K562 (cell line): ENCODE measurements around the gene SMARCB1. TPM values are rescaled to one million over a fixed set of nuclear protein-coding genes. Genes with fewer than 3 reads are reported as not detected.

Source experiments
- EP300 ChIP-seq: IDR thresholded peaks from 2 replicates; pipeline ENCODE4 v1.6.1; 2012; ENCODE audit warnings: low read length, improper control_type of control experiment
- FOXM1 ChIP-seq, 2 experiments: fragments of 450-650 bp in 1 of 2; sonication (generic) in 1 of 2; formaldehyde crosslinking in 1 of 2; IDR thresholded peaks; 2 replicates each; pipeline versions ENCODE4 v1.6.1 to v1.9.0; 2017 to 2022; ENCODE audit warnings: low read depth in 2 of 2, mild to moderate bottlenecking in 2 of 2, missing genetic modification reagents in 1 of 2, moderate library complexity in 1 of 2
- FOXP1 ChIP-seq: sonication (generic); formaldehyde crosslinking; IDR thresholded peaks from 2 replicates; pipeline ENCODE4 v1.8.0; 2022; ENCODE audit warnings: mild to moderate bottlenecking, missing genetic modification reagents
- NCOR1 ChIP-seq: fragments of 450-650 bp; IDR thresholded peaks from 2 replicates; pipeline ENCODE4 v1.6.1; 2016; ENCODE audit warnings: mild to moderate bottlenecking, moderate library complexity
- NRF1 ChIP-seq, 2 experiments: fragments of 450-650 bp; IDR thresholded peaks in 1 of 2; conservative IDR thresholded peaks in 1 of 2; 2 replicates each; pipeline ENCODE4 v1.6.1; 2014; ENCODE audit warnings: mild to moderate bottlenecking in 2 of 2
- PML ChIP-seq: IDR thresholded peaks from 2 replicates; pipeline ENCODE4 v1.6.1; 2012; ENCODE audit warnings: low read length, inconsistent platforms
- RB1 ChIP-seq: fragments of 450-650 bp; IDR thresholded peaks from 2 replicates; pipeline ENCODE4 v1.6.1; 2017; ENCODE audit warnings: low read depth, mild to moderate bottlenecking
- RBBP5 ChIP-seq: fragments of 200-600 bp; sonication (generic); IDR thresholded peaks from 2 replicates; pipeline ENCODE4 v1.6.1; 2012; ENCODE audit warnings: borderline replicate concordance, mild to moderate bottlenecking, low read length, control low read depth, inconsistent platforms; ENCODE audit not compliant: insufficient read depth, poor library complexity, severe bottlenecking
- RBFOX2 ChIP-seq: fragments of 200-400 bp; formaldehyde crosslinking; IDR thresholded peaks from 2 replicates; pipeline ENCODE4 v1.6.1; 2017; ENCODE audit warnings: low read depth, mild to moderate bottlenecking, low read length, moderate library complexity
- SAFB2 ChIP-seq: fragments of 200-400 bp; formaldehyde crosslinking; IDR thresholded peaks from 2 replicates; pipeline ENCODE4 v1.6.1; 2018; ENCODE audit warnings: borderline replicate concordance, low read length, low read depth, moderate library complexity; ENCODE audit not compliant: severe bottlenecking
- SLC30A9 ChIP-seq: fragments of 250-450 bp; sonication (Bioruptor Pico); IDR thresholded peaks from 2 replicates; pipeline ENCODE4 v1.8.0; 2022; ENCODE audit warnings: mild to moderate bottlenecking, moderate library complexity
- SREBF2 ChIP-seq: sonication (generic); formaldehyde crosslinking; IDR thresholded peaks from 2 replicates; pipeline ENCODE4 v1.4.0; 2020; ENCODE audit warnings: mild to moderate bottlenecking, missing genetic modification reagents
- TAF7 ChIP-seq: fragments of 450-650 bp; IDR thresholded peaks from 2 replicates; pipeline ENCODE4 v1.6.1; 2016; ENCODE audit warnings: missing genetic modification characterization, missing compliant biosample characterization
- TBP ChIP-seq: optimal IDR thresholded peaks from 2 replicates; pipeline ENCODE3; 2011; ENCODE audit warnings: low read depth, low read length, improper control_type of control experiment
- ZNF212 ChIP-seq: fragments of 450-650 bp; formaldehyde crosslinking; IDR thresholded peaks from 2 replicates; pipeline ENCODE4 v1.4.0; 2020; ENCODE audit warnings: mild to moderate bottlenecking
- ZNF668 ChIP-seq: fragments of 250-450 bp; sonication (Bioruptor Pico); IDR thresholded peaks from 2 replicates; pipeline ENCODE4 v1.8.0; 2022; ENCODE audit warnings: mild to moderate bottlenecking, inconsistent platforms
- ZNF707 ChIP-seq: fragments of 250-450 bp; sonication (Bioruptor Pico); conservative IDR thresholded peaks from 2 replicates; pipeline ENCODE4 v1.8.0; 2022; ENCODE audit warnings: inconsistent platforms, mild to moderate bottlenecking, moderate library complexity
- ZNF77 ChIP-seq: fragments of 250-450 bp; sonication (Bioruptor Pico); IDR thresholded peaks from 2 replicates; pipeline ENCODE4 v1.5.0; 2020
- polyA plus RNA-seq, 8 experiments: library from polyadenylated mRNA; depleted of rRNA in 4 of 8; stranded (reverse) in 5 of 8; unstranded in 3 of 8; fragments of >200 nt; fragmentation: Nextera tagmentation in 2 of 8; fragmentation: Illumina TruSeq in 1 of 8; extraction: Ambion mirVana in 2 of 8; extraction: Trizol in 1 of 8; gene quantifications; 2 replicates each; pipeline versions ENCODE4 v1.2.1 to v1.2.3, GENCODE V29; 2011 to 2014; ENCODE audit warnings: inconsistent platforms in 1 of 8, missing spikeins in 1 of 8
- total RNA-seq, 7 experiments: library from RNA; depleted of rRNA in 6 of 7; stranded (reverse); fragments of >200 nt in 6 of 7; fragmentation: Illumina TruSeq in 2 of 7; extraction: Trizol in 2 of 7; gene quantifications; 2 replicates each; pipeline versions ENCODE4 v1.2.1 to v1.2.3, GENCODE V29; 2011 to 2021; ENCODE audit warnings: low replicate concordance in 1 of 7
- TF ChIP-seq, protein P1 (sequence below): sonication (generic); formaldehyde crosslinking; IDR thresholded peaks from 2 replicates; pipeline ENCODE4 v1.8.1; 2023; ENCODE audit warnings: mild to moderate bottlenecking, missing genetic modification reagents
- TF ChIP-seq, protein P2 (sequence below): sonication (generic); formaldehyde crosslinking; IDR thresholded peaks from 2 replicates; pipeline ENCODE4 v1.8.0; 2023; ENCODE audit warnings: missing genetic modification reagents, mild to moderate bottlenecking, borderline replicate concordance
- TF ChIP-seq, protein P3 (sequence below): sonication (generic); formaldehyde crosslinking; IDR thresholded peaks from 2 replicates; pipeline ENCODE4 v1.9.0; 2022; ENCODE audit warnings: mild to moderate bottlenecking, missing genetic modification reagents

Gene SMARCB1
- total and polyA plus RNA-seq, 9 of the 15 experiments (the other 6 are each of a cell fraction or from before 2014, with no cell fraction given), result 1.2 to 113 (median 65.4) TPM

DNA sequence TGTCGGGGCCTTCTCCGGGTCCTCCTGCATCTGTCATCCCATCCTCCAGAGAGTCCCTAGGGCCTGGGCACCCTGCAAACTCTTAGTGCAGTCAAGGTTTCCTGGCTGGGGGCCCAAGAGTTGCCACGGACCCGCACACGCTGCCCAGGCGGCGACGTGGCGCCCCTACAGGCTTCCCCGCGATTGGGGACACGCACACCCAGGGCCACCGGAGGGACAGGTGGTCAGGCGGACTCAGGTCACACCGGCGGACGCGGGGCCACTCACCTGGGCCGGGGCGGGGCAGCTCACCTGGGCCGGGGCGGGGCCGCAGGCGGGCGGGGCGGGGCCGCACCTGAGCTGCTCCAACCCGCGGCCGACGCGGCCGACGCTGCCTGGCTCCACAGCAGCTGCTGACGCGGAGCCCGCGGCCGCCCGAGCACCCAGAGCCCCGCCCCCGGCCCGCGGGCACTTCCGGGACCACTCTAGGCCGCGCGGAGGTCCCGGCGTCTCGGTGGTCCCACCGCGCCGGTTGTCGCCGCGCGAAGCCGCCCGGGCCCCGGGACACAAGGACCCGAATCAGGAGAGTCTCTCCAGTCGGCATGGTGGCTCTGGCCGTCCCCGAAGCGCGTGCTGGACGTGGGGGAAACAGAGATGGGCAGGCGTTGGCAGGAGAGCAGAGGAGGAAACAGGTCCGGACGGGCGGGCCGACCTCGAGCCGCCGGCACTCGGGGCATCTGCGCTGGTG lies 35.9 kb upstream of the SMARCB1 start, which contains the start of gene ZNF70 (continued):
- no peak for TF ChIP-seq SLC30A9 (CRISPR knock-in tag)
- TF ChIP-seq, protein P1, sequence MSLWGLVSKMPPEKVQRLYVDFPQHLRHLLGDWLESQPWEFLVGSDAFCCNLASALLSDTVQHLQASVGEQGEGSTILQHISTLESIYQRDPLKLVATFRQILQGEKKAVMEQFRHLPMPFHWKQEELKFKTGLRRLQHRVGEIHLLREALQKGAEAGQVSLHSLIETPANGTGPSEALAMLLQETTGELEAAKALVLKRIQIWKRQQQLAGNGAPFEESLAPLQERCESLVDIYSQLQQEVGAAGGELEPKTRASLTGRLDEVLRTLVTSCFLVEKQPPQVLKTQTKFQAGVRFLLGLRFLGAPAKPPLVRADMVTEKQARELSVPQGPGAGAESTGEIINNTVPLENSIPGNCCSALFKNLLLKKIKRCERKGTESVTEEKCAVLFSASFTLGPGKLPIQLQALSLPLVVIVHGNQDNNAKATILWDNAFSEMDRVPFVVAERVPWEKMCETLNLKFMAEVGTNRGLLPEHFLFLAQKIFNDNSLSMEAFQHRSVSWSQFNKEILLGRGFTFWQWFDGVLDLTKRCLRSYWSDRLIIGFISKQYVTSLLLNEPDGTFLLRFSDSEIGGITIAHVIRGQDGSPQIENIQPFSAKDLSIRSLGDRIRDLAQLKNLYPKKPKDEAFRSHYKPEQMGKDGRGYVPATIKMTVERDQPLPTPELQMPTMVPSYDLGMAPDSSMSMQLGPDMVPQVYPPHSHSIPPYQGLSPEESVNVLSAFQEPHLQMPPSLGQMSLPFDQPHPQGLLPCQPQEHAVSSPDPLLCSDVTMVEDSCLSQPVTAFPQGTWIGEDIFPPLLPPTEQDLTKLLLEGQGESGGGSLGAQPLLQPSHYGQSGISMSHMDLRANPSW (CRISPR knock-in tag), result no peak
- TF ChIP-seq EP300, result no peak
- TF ChIP-seq ZNF707, result no peak
- TF ChIP-seq ZNF668 (CRISPR knock-in tag), result no peak
- TF ChIP-seq TBP, result peak; percentile 43
- no peak for TF ChIP-seq ZNF212 (CRISPR knock-in tag)
- no peak for TF ChIP-seq SAFB2
- peak; percentile 65; the same call in 1 of the 2 replicates for TF ChIP-seq RB1
- TF ChIP-seq, protein P2, sequence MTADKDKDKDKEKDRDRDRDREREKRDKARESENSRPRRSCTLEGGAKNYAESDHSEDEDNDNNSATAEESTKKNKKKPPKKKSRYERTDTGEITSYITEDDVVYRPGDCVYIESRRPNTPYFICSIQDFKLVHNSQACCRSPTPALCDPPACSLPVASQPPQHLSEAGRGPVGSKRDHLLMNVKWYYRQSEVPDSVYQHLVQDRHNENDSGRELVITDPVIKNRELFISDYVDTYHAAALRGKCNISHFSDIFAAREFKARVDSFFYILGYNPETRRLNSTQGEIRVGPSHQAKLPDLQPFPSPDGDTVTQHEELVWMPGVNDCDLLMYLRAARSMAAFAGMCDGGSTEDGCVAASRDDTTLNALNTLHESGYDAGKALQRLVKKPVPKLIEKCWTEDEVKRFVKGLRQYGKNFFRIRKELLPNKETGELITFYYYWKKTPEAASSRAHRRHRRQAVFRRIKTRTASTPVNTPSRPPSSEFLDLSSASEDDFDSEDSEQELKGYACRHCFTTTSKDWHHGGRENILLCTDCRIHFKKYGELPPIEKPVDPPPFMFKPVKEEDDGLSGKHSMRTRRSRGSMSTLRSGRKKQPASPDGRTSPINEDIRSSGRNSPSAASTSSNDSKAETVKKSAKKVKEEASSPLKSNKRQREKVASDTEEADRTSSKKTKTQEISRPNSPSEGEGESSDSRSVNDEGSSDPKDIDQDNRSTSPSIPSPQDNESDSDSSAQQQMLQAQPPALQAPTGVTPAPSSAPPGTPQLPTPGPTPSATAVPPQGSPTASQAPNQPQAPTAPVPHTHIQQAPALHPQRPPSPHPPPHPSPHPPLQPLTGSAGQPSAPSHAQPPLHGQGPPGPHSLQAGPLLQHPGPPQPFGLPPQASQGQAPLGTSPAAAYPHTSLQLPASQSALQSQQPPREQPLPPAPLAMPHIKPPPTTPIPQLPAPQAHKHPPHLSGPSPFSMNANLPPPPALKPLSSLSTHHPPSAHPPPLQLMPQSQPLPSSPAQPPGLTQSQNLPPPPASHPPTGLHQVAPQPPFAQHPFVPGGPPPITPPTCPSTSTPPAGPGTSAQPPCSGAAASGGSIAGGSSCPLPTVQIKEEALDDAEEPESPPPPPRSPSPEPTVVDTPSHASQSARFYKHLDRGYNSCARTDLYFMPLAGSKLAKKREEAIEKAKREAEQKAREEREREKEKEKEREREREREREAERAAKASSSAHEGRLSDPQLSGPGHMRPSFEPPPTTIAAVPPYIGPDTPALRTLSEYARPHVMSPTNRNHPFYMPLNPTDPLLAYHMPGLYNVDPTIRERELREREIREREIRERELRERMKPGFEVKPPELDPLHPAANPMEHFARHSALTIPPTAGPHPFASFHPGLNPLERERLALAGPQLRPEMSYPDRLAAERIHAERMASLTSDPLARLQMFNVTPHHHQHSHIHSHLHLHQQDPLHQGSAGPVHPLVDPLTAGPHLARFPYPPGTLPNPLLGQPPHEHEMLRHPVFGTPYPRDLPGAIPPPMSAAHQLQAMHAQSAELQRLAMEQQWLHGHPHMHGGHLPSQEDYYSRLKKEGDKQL, result no peak
- TF ChIP-seq RBBP5, result peak; percentile 49
- peak; percentile 45; the same call in 1 of the 2 replicates for TF ChIP-seq PML
- TF ChIP-seq FOXM1 (IDR thresholded peaks at IDR 0.05; ENCODE audit: low read depth), result no peak
- TF ChIP-seq FOXM1 (CRISPR knock-in tag; IDR thresholded peaks at IDR 0.05; ENCODE audit: low read depth), result no peak
- TF ChIP-seq, protein P3, sequence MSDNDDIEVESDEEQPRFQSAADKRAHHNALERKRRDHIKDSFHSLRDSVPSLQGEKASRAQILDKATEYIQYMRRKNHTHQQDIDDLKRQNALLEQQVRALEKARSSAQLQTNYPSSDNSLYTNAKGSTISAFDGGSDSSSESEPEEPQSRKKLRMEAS (CRISPR knock-in tag), result peak; percentile 61; the same call in 1 of the 2 replicates
- TF ChIP-seq RBFOX2, result peak; percentile 87
- TF ChIP-seq SREBF2 (CRISPR knock-in tag), result no peak
- TF ChIP-seq NRF1 (conservative IDR thresholded peaks at IDR 0.05 in 1 of 2, IDR thresholded peaks at IDR 0.05 in 1 of 2), result peak; percentile 8 to 49; a peak in 1 of 4 replicates
- TF ChIP-seq NCOR1, result no peak
- TF ChIP-seq TAF7 (tag), result peak; percentile 66; the same call in 1 of the 2 replicates
- TF ChIP-seq ZNF77 (CRISPR knock-in tag), result no peak
- TF ChIP-seq FOXP1, result no peak
